HS-5 (cell line): ENCODE measurements around the gene DNPH1.

Experiments used
- DNase-seq: peaks from one replicate; pipeline ENCODE4 v3.0.0-alpha.2; 2012; ENCODE audit warnings: low read depth

The DNPH1 gene

GRCh38 chr6:43263314-43264178 lies 34.3 kb upstream of the DNPH1 start:
- DNase-seq, result no peak

- no peak for DNase-seq
These were observed 33.6 kb upstream of the DNPH1 start for GRCh38 chr6:43262780-43263313.

GRCh38 chr6:43262000-43262779 lies 32.9 kb upstream of the DNPH1 start:
- no peak for DNase-seq

- DNase-seq, result no peak
These were observed 31.9 kb upstream of the DNPH1 start for GRCh38 chr6:43261198-43261597.

GRCh38 chr6:43260791-43261190 lies 31.5 kb upstream of the DNPH1 start:
- DNase-seq, result no peak

GRCh38 chr6:43258807-43259686 lies 29.8 kb upstream of the DNPH1 start:
- no peak for DNase-seq

GRCh38 chr6:43258180-43258579 lies 28.9 kb upstream of the DNPH1 start:
- no peak for DNase-seq

- no peak for DNase-seq
These were observed 28.3 kb upstream of the DNPH1 start for GRCh38 chr6:43257367-43258145.

GRCh38 chr6:43256670-43257366 lies 27.5 kb upstream of the DNPH1 start:
- DNase-seq, result no peak

GRCh38 chr6:43255408-43256054 lies 26.2 kb upstream of the DNPH1 start:
- no peak for DNase-seq

- DNase-seq, result no peak
These were observed 25.6 kb upstream of the DNPH1 start for GRCh38 chr6:43254846-43255245.

- DNase-seq, result no peak
These were observed 25.0 kb upstream of the DNPH1 start for GRCh38 chr6:43254138-43254817.

GRCh38 chr6:43253401-43253800 lies 24.1 kb upstream of the DNPH1 start:
- DNase-seq, result no peak

- DNase-seq, result no peak
These were observed 21.7 kb upstream of the DNPH1 start for GRCh38 chr6:43250992-43251373.

- no peak for DNase-seq
These were observed 19.5 kb upstream of the DNPH1 start for GRCh38 chr6:43248791-43249190.

- DNase-seq, result no peak
These were observed 18.8 kb upstream of the DNPH1 start for GRCh38 chr6:43248101-43248500.

GRCh38 chr6:43247114-43247999 lies 18.1 kb upstream of the DNPH1 start:
- DNase-seq, result no peak

- no peak for DNase-seq
These were observed 17.2 kb upstream of the DNPH1 start for GRCh38 chr6:43246301-43247113.
